GM10266 (cell line): ENCODE measurements around the gene SPACA6.

Source experiments
- DNase-seq: peaks from one replicate; pipeline ENCODE4 v3.0.0; 2012; ENCODE audit errors: extremely low spot score
- CTCF ChIP-seq: IDR thresholded peaks from 2 replicates; pipeline ENCODE4 v1.5.1; 2012; ENCODE audit warnings: mild to moderate bottlenecking, low read depth; ENCODE audit not compliant: control insufficient read depth, insufficient read depth; ENCODE audit errors: missing control alignments

The SPACA6 gene

GRCh38 chr19:51701468-51702100 lies 8.5 kb downstream of the SPACA6 start:
- DNase-seq: no peak
- no peak for TF ChIP-seq CTCF

- DNase-seq: no peak
- no peak for TF ChIP-seq CTCF
Observed at GRCh38 chr19:51702103-51702824, 9.1 kb downstream of the SPACA6 start.

DNA sequence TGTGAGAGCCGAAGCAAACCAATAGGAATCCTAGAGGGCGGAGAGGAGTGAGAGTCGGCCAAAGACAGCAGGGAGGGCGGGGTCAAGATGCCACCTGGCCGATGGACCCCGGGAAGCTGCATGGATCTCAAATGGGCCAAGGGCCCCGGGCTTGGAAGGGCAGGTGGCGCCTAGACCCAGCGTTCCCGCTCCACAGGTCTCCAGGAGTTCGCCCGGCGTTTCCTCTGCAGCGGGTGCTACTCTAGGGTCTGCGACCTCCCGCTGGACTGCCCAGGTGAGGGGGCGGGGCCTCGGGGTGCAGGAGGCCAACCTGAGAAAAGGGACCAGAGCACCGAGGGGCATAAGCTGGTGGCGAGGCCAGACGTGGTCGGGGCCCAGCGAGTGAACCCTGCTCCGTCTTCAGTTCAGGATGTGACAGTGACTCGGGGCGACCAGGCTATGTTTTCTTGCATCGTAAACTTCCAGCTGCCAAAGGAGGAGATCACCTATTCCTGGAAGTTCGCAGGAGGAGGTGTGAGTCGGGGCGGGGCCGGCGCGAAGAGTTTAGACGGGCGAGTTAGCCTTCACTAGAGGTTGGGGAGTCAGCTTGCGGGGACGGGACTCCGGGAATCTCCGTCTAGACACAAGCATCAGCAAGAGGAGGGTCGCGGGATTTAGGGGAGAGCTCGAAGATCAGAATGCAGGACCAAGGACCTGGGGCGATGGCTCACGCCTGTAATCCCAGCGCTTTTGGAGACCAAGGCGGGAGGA lies 9.9 kb downstream of the SPACA6 start:
- DNase-seq: no peak
- TF ChIP-seq CTCF: no peak

DNA sequence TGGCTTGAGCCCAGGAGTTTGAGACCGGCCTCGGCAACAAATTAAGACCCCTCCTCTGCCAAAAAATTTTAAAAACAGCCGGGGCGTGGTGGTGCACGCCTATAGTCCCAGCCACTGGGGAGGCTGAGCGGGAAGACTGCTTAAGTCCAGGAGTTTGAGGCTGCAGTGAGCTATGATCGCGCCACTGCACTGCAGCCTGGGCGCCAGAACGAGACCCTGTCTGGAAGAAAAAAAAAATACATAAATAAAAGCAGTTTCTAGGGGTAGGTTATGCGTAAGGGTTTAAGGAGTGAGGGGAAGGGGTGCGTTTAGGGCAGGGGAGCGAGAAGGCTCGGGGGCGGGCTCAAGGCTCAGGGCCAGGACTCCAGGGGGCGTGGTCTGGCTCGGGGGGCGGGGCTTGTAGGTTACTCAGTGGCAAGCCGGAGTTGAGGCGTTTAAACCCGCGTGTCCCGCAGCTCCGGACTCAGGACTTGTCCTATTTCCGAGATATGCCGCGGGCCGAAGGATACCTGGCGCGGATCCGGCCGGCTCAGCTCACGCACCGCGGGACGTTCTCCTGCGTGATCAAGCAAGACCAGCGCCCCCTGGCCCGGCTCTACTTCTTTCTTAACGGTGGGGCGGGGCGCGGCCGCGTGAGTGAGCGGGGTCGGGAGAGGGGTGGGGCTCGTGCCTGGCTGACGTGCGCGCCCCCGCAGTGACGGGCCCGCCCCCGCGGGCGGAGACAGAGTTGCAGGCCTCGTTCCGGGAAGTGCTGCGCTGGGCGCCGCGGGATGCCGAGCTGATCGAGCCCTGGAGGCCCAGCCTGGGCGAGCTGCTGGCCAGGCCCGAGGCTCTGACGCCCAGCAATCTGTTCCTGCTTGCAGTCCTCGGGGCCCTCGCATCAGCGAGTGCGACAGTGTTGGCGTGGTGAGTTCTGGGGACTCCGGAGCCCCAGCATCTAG lies 10.7 kb downstream of the SPACA6 start:
- peak; percentile 96 for DNase-seq
- peak; percentile 45 for TF ChIP-seq CTCF

GRCh38 chr19:51704626-51705025 lies 11.5 kb downstream of the SPACA6 start:
- DNase-seq: no peak
- no peak for TF ChIP-seq CTCF

DNA sequence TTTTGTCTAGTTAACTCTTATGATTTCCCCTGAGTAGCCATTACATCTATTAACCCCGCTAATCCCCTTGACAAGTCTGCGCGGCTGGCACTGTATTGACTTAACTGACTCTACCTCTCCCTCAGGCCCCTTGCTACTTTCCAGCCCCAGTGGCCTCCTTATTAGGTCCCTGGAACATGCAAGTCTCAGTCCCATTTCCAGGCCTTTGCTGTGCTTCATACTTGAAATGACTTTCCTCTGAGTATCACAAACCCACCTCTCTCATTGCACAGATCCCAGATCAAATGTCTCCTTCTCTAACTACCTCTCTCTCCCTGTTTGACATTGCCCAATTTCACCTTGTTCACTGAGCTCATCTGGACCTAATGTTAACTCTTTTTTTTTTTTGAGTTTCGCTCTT lies 13.2 kb downstream of the SPACA6 start:
- DNase-seq: no peak
- no peak for TF ChIP-seq CTCF
